NCI-H345 treated with DMSO at 0.1 percent for 48 hours (cell line): Measurements from ENCODE around the gene B3GNT8.
"Not testable (repeated sequence)": the region's sequence is repeated elsewhere in the genome, so short reads cannot be mapped to it uniquely, and the experiment has no call there.

Experiments
- DNase-seq: peaks from one replicate; lab custom pipeline; 2025; ENCODE audit not compliant: unreplicated experiment; lab: John Stamatoyannopoulos, UW

Gene B3GNT8

DNA sequence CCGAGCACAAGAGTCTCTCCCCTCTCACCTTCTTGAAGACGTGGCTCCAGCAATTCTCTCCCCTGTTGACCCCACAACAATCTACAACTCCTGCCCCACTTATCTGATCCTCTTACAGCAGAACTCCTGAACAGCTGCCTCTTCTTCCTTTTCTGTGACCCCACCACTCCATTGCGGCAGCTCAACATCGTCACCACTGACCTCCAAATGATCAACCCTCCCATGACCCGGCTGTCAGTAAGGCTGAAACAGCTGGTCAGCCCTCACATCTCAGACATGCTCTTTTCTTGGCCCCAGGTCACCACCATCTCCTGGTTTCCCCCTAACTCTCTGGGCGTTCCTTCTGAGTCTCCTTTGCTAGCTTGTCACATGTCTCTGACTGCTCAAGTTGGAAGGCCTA lies 31.8 kb downstream of the B3GNT8 start:
- no peak for DNase-seq

DNA sequence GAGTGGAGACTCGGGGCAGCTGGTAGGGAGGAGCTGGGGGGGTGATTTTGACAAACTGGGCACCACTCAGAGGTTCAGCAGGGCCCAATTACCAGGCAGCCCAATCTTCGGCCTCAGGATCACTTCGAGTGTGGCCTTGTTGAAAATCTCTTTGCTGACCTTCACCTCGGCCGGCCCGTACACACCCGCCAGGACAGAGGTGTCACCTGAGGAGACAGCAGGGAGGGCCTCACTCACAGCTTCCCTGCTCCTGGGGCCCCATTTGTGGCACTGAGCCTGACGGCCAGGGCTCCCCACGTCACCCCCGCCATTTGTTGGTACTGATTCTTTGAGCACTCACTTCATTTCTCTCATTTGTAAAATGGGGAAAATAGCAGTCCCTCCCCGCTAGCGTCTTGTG lies 34.4 kb downstream of the B3GNT8 start:
- DNase-seq, result no peak

DNA sequence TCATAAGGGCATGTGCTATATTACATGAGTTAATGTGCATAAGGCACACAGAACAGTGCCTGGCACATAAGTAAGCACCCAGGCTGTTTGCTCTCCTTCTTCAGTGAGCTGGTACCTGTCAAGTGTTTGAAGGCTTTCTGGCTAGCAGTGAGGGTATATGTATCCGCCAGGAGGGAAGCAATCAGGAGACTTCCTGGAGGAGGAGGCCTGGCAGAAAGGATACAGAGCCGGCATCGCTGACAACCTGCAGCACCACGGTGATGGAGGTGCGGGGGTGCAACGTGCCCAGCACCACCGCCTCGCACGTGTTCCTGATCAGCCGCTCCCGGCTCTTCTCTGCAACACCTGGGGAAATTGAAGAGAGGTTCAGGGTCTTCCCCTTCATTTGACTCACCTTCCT lies 35.6 kb downstream of the B3GNT8 start:
- DNase-seq, result no peak

DNA sequence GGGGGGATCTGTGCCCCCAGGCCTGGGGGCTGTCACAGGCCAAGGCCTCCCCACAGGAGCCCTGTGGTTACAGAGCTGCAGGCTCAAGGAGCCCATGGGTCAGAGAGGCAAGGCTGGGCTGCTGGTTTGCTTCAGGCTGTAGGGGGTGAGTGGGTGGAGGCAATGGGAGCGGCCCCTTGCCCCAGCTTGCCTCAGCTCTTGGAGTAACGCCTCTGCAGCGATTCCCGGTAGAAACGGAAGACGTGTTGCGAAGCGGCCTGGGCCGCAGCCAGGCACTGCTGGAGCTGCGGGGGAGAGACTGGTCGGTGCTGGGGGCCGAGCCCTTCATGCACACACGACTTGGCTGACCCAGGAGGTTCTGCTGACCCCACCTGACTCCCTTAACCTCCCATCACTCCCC lies 40.7 kb downstream of the B3GNT8 start:
- no peak for DNase-seq

DNA sequence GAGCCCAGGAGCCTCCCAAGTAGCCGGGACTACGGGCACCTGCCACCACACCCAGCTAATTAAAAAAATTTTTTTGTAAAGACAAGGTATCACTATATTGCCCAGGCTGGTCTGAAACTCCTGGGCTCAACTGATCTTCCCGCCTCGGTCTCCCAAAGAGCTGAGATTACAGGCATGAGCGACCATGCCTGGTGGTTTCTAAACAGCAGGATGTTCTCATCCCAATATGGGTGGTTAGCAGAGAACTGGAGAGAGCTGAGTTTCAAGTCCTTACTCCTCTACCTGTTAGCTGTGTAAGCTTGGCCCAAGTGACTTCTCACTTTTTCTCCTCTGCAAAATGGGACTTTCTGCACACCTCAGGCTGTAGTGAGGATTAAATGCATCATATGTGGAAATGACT lies 42.8 kb downstream of the B3GNT8 start:
- DNase-seq, result no peak

DNA sequence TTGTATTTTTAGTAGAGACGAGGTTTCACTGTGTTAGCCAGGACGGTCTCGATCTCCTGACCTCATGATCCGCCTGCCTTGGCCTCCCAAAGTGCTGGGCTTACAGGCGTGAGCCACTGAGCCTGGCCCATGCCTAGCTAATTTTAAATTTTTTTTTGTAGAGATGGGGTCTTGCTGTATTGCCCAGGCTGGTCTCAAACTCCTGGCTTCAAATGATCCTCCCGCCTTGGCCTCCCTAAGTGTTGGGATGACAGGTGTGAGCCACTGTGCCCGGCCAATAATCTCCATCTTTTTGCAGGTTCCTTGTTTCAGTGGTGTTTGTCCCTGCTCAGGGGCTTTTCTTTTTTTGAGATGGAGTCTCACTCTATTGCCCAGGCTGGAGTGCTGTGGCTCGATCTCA lies 45.6 kb downstream of the B3GNT8 start:
- DNase-seq, result not testable (repeated sequence)

DNA sequence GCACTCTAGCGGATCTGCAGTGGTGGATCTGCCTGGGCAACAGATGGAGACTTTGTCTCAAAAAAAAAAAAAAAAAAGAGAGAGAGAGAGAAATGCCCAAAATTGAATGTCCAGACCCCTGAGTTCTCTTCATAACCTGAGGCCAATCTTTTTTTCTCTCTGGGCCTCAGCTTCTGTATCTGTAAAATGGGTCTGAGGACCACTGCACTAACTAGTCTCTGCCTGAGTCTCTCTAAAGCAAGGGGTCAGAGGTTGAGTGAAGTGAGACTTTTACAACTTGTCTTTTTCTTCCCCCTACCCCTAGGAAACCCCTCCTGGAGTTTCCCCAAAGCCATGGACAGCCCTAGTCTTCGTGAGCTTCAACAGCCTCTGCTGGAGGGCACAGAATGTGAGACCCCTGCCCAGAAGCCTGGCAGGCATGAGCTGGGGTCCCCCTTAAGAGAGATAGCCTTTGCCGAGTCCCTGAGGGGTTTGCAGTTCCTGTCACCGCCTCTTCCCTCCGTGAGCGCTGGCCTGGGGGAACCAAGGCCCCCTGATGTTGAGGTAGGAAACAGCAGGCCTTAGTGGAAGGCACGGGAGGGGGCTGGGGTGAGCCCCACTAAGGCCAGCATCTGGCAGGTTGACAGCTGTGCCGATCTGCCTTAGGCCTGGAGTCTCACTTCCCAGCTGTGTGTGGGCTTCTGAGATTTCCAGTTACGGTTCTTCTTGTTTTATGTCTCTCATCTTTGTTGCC lies 49.0 kb downstream of the B3GNT8 start:
- DNase-seq, result no peak

DNA sequence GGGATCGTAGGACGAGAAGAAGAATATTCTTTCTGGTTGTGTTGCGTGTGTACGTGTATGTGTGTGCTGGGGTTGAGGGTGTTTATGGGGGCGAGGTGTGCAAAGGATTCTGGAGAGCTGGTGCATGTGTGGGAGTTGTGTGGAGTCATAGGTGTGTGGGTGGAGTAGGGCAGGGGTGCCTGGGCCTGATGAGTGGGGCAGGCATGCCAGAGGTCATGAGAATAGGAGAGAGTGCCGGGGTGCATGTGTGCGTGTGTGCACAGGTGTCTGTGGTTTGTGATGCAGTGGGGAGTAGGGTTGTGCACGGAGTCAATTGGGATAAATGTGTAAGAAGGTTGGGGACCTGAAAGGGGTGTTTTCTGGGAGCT lies 50.2 kb downstream of the B3GNT8 start:
- no peak for DNase-seq

DNA sequence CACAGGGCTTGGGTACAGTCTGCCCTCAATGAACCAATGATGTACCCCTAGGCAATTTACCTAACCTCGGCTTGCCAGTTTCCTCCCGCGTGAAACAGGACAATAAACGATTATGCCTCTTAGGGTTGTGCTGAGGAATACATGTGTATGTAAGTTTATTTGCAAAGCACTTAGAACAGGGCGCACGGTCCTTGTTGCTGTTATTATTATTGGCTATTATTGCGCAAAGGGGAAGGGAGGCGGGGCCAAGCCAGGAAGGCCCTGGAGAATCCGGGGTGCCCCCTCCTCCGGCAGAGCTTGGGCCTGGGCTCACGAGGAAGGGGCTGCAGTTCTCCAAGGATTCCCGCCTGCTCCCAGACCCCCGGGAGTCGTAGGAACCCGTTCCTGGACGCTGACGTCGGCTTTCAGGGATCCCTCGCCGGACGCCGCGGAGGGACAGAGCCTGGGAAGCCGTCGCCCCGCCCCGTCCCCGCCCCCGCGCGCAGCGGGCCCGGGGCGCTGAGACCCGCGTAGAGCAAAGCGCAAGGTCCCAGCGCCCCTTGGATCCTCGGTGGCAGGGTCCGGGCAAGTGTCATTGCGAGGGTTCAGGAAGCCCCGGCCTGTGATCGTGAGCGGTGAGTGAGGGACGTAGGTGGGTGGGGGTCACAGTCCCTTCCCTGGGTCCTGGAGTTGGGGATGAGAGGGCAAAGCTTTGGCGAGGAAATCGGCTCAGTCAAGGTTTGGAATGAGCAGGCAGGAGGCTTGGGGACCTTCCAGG lies 50.8 kb downstream of the B3GNT8 start, which contains the start of gene TMEM91:
TSS of gene TMEM91 (plus strand) at position 293 of the 757 bp plus-strand sequence. CDS start 1,777 bp downstream, outside the sequence.
- DNase-seq, result no peak
